HCT116 (cell line): ENCODE results near the gene HPS5. TPM values are rescaled to one million over a fixed set of nuclear protein-coding genes. Genes with fewer than 3 reads are reported as not detected.

Experiments
- ATAC-seq: fragments of 200-7000 bp; cut with Tn5 transposase; 2 replicates; pipeline ENCODE4 v1.9.1; 2020; ENCODE audit warnings: mild to moderate bottlenecking, moderate library complexity
- BruUV-seq: library from RNA; stranded (reverse); fragments of 400-500 nt; replicated peaks from 2 replicates; lab custom pipeline; 2021; lab: Mats Ljungman, UMichigan
- CTCF ChIA-PET: fragments of 300-600 bp; sonication (Branson Sonifier 250); formaldehyde crosslinking; loops from one replicate; lab custom pipeline; 2021; ENCODE audit warnings: antibody characterized with exemption; lab: Charles Lee
- POLR2A ChIA-PET: fragments of 300-600, 350-600 bp; sonication (Branson Sonifier 250); formaldehyde crosslinking; loops from one replicate; lab custom pipeline; 2021; ENCODE audit warnings: antibody characterized with exemption; lab: Charles Lee
- RAD21 ChIA-PET, 2 experiments: fragments of 300-600 bp; sonication (Branson Sonifier 250); formaldehyde crosslinking; loops; one replicate each; lab custom pipeline; 2023; ENCODE audit warnings: low total read pairs in 2 of 2; ENCODE audit not compliant: uncharacterized antibody in 2 of 2, unreplicated experiment in 2 of 2, low non-redundant PET in 1 of 2; lab: Charles Lee
- DNase-seq: peaks from one replicate; pipeline ENCODE4 v3.0.0-alpha.2; 2010; ENCODE audit warnings: low read depth, low spot score
- H2AFZ ChIP-seq: fragments of 200-600 bp; shearing (Covaris generic), sonication (generic); 2 replicates; pipeline ENCODE4 v1.6.1; 2017; ENCODE audit warnings: low read depth, mixed run types, mixed read lengths, antibody characterized with exemption, low read length; ENCODE audit not compliant: poor library complexity, severe bottlenecking
- H3K27ac ChIP-seq: 2 replicates; pipeline ENCODE4 v1.5.1; 2012; ENCODE audit warnings: low read depth, low read length
- H3K27me3 ChIP-seq: fragments of 200-600 bp; sonication (generic); 2 replicates; pipeline ENCODE4 v1.6.1; 2016; ENCODE audit warnings: mixed run types, low read length, mixed read lengths; ENCODE audit not compliant: insufficient read depth
- H3K36me3 ChIP-seq, 2 experiments: fragments of 200-500 bp in 1 of 2; fragments of 200-600 bp in 1 of 2; sonication (Bioruptor generic) in 1 of 2; sonication (generic) in 1 of 2; 2 replicates each; pipeline versions ENCODE4 v1.5.1 to v1.6.1; 2014 to 2016; ENCODE audit warnings: low read length in 2 of 2, inconsistent platforms in 1 of 2, mixed read lengths in 1 of 2, mixed run types in 1 of 2; ENCODE audit not compliant: insufficient read depth in 2 of 2, control insufficient read depth in 1 of 2
- H3K4me1 ChIP-seq, 2 experiments: fragments of 200-600 bp in 1 of 2; sonication (generic) in 1 of 2; 2 replicates each; pipeline versions ENCODE4 v1.5.1 to v1.6.1; 2012 to 2017; ENCODE audit warnings: low read length in 2 of 2, inconsistent platforms in 1 of 2, mild to moderate bottlenecking in 1 of 2, mixed read lengths in 1 of 2, mixed run types in 1 of 2, moderate library complexity in 1 of 2; ENCODE audit not compliant: insufficient read depth in 2 of 2, control insufficient read depth in 1 of 2
- H3K4me2 ChIP-seq: fragments of 200-600 bp; sonication (generic); 2 replicates; pipeline ENCODE4 v1.6.1; 2017; ENCODE audit warnings: mixed run types, low read length, mixed read lengths
- H3K4me3 ChIP-seq, 2 experiments: fragments of 200-600 bp in 1 of 2; sonication (generic) in 1 of 2; replicated peaks in 1 of 2; 2 replicates each; pipeline ENCODE4 v1.5.1; 2011 to 2016; ENCODE audit warnings: low read length in 2 of 2, control low read depth in 1 of 2, low read depth in 1 of 2, mild to moderate bottlenecking in 1 of 2, mixed read lengths in 1 of 2, mixed run types in 1 of 2
- H3K79me2 ChIP-seq: fragments of 200-600 bp; sonication (generic); 2 replicates; pipeline ENCODE4 v1.6.1; 2017; ENCODE audit warnings: mild to moderate bottlenecking, mixed run types, low read length, moderate library complexity, mixed read lengths; ENCODE audit not compliant: insufficient read depth
- H3K9ac ChIP-seq: fragments of 200-600 bp; sonication (generic); 2 replicates; pipeline ENCODE4 v1.6.1; 2016; ENCODE audit warnings: low read length, mixed read lengths
- H3K9me2 ChIP-seq: fragments of 200-600 bp; sonication (generic), shearing (Covaris generic); 2 replicates; pipeline ENCODE4 v1.6.1; 2017; ENCODE audit warnings: mixed run types, mild to moderate bottlenecking, moderate library complexity; ENCODE audit not compliant: insufficient read depth
- H3K9me3 ChIP-seq, 2 experiments: fragments of 200-500 bp in 1 of 2; fragments of 200-600 bp in 1 of 2; sonication (Bioruptor generic) in 1 of 2; sonication (generic) in 1 of 2; 2 replicates each; pipeline ENCODE4 v1.6.1; 2014 to 2017; ENCODE audit warnings: low read length in 2 of 2, mixed read lengths in 2 of 2, inconsistent platforms in 1 of 2, low read depth in 1 of 2, mild to moderate bottlenecking in 1 of 2, mixed run types in 1 of 2, moderate library complexity in 1 of 2; ENCODE audit not compliant: control insufficient read depth in 1 of 2, insufficient read depth in 1 of 2
- H4K20me1 ChIP-seq: fragments of 200-600 bp; sonication (generic), shearing (Covaris generic); 2 replicates; pipeline ENCODE4 v1.6.1; 2017; ENCODE audit warnings: mixed run types, mild to moderate bottlenecking, moderate library complexity; ENCODE audit not compliant: insufficient read depth
- EZH2 ChIP-seq: fragments of 200-600 bp; sonication (generic); IDR thresholded peaks from 2 replicates; pipeline ENCODE4 v1.6.1; 2017; ENCODE audit warnings: antibody characterized with exemption, mixed run types
- EZH2phosphoT487 ChIP-seq: fragments of 200-600 bp; IDR thresholded peaks from 2 replicates; pipeline ENCODE4 v1.6.1; 2018; ENCODE audit warnings: antibody characterized with exemption, borderline replicate concordance
- SRF ChIP-seq: IDR thresholded peaks from 2 replicates; pipeline ENCODE4 v1.6.1; 2012; ENCODE audit warnings: low read depth
- YY1 ChIP-seq: IDR thresholded peaks from 2 replicates; pipeline ENCODE4 v1.6.1; 2011; ENCODE audit warnings: low read length, low read depth, moderate library complexity, mild to moderate bottlenecking; ENCODE audit not compliant: insufficient replicate concordance; ENCODE audit errors: extremely low read depth
- ZFX ChIP-seq: fragments of 450-650 bp; IDR thresholded peaks from 2 replicates; pipeline ENCODE4 v1.6.1; 2017
- intact Hi-C: fragments of 100-400 bp; cut with micrococcal nuclease; formaldehyde crosslinking; loops from 2 replicates; pipeline ENCODE4 v1.10.0; 2022
- total RNA-seq: library from RNA; stranded (reverse); gene quantifications from one replicate; pipeline ENCODE4 v1.2.1, GENCODE V29; 2021; ENCODE audit not compliant: unreplicated experiment
- TF ChIP-seq, protein P1 (sequence below): IDR thresholded peaks from 2 replicates; pipeline ENCODE4 v1.6.1; 2011; ENCODE audit warnings: mild to moderate bottlenecking, low read length, moderate library complexity; ENCODE audit not compliant: insufficient replicate concordance; ENCODE audit errors: extremely low read depth
- TF ChIP-seq, protein P2 (sequence below), 3 experiments: fragments of 200-600 bp in 1 of 3; sonication (generic) in 1 of 3; IDR thresholded peaks in 2 of 3; conservative IDR thresholded peaks in 1 of 3; 2 replicates each; pipeline ENCODE4 v1.5.1; 2012 to 2017; ENCODE audit warnings: low read depth in 2 of 3, low read length in 2 of 3, antibody characterized with exemption in 1 of 3, borderline replicate concordance in 1 of 3, control low read depth in 1 of 3, mild to moderate bottlenecking in 1 of 3, mixed read lengths in 1 of 3, mixed run types in 1 of 3, moderate library complexity in 1 of 3; ENCODE audit not compliant: insufficient read depth in 1 of 3

HPS5 gene
- total RNA-seq, 1 experiment from 2014 or later: 19.6 TPM

DNA sequence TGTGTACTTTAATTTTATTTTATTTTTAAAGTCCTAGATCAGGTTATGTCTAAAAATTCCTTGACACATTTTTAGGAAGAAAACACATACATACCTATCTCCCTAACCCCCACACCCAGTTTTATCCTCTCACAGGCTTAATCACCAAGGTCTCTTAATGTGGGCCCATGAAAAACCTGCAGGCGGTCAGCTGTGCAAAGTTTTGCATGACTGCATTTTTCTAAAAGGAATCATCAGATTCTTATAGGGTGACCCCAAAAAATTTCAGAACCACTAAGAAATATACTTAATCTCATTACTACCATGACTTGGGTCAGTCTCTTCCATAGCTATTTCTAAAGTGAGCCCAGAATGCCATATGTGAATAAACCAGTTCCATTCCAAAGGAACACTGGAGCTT is 36.1 kb downstream of the HPS5 start:
- Histone ChIP-seq H3K4me3 (no peak overlapping the region), H4K20me1 (no peaks in the 10 kb centered on the region), H3K9ac (no peak overlapping the region), H3K36me3 (peaks cover 22 to 37% of the 10 kb centered on the region in 2 experiments; a peak in 3 of 4 replicates), H3K4me1 (no peaks in the 10 kb centered on the region), H3K4me2 (no peak overlapping the region), H3K9me3 (no peaks in the 10 kb centered on the region), H3K79me2 (no peaks in the 10 kb centered on the region), H3K27me3 (no peaks in the 10 kb centered on the region), H3K27ac (no peak overlapping the region), H3K9me2 (no peaks in the 10 kb centered on the region), H2AFZ (no peak overlapping the region)
- ChIA-PET RAD21 (no interaction called here), POLR2A (interaction anchor here (1.0 kb wide), 1 partner anchor 25 kb away, joined by 3 read pairs; no protein-coding TSS in a partner anchor), CTCF (no interaction called here)
- intact Hi-C loops: no loop called here
- TF ChIP-seq SRF (no peak), YY1 (no peak), EZH2 (no peak), ZFX (no peak), EZH2phosphoT487 (no peak)
- TF ChIP-seq, protein P1, sequence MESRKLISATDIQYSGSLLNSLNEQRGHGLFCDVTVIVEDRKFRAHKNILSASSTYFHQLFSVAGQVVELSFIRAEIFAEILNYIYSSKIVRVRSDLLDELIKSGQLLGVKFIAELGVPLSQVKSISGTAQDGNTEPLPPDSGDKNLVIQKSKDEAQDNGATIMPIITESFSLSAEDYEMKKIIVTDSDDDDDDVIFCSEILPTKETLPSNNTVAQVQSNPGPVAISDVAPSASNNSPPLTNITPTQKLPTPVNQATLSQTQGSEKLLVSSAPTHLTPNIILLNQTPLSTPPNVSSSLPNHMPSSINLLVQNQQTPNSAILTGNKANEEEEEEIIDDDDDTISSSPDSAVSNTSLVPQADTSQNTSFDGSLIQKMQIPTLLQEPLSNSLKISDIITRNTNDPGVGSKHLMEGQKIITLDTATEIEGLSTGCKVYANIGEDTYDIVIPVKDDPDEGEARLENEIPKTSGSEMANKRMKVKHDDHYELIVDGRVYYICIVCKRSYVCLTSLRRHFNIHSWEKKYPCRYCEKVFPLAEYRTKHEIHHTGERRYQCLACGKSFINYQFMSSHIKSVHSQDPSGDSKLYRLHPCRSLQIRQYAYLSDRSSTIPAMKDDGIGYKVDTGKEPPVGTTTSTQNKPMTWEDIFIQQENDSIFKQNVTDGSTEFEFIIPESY: no peak
- TF ChIP-seq, protein P2, sequence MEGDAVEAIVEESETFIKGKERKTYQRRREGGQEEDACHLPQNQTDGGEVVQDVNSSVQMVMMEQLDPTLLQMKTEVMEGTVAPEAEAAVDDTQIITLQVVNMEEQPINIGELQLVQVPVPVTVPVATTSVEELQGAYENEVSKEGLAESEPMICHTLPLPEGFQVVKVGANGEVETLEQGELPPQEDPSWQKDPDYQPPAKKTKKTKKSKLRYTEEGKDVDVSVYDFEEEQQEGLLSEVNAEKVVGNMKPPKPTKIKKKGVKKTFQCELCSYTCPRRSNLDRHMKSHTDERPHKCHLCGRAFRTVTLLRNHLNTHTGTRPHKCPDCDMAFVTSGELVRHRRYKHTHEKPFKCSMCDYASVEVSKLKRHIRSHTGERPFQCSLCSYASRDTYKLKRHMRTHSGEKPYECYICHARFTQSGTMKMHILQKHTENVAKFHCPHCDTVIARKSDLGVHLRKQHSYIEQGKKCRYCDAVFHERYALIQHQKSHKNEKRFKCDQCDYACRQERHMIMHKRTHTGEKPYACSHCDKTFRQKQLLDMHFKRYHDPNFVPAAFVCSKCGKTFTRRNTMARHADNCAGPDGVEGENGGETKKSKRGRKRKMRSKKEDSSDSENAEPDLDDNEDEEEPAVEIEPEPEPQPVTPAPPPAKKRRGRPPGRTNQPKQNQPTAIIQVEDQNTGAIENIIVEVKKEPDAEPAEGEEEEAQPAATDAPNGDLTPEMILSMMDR (IDR thresholded peaks at IDR 0.05 in 2 of 3, conservative IDR thresholded peaks at IDR 0.05 in 1 of 3; ENCODE audit: borderline replicate concordance in 1 of 3, insufficient read depth in 1 of 3, low read depth in 2 of 3, low read length in 2 of 3): no peak
- no TSS peak for BruUV-seq
- no peak for ATAC-seq
- DNase-seq: no peak
